GM19328 (cell line): ENCODE results near the gene VAMP2.

Source experiments
- ATAC-seq: cut with Tn5 transposase; IDR thresholded peaks from one replicate; pipeline ENCODE4 v1.9.1; 2021; ENCODE audit warnings: mild to moderate bottlenecking, moderate library complexity; ENCODE audit not compliant: unreplicated experiment

The VAMP2 gene

DNA sequence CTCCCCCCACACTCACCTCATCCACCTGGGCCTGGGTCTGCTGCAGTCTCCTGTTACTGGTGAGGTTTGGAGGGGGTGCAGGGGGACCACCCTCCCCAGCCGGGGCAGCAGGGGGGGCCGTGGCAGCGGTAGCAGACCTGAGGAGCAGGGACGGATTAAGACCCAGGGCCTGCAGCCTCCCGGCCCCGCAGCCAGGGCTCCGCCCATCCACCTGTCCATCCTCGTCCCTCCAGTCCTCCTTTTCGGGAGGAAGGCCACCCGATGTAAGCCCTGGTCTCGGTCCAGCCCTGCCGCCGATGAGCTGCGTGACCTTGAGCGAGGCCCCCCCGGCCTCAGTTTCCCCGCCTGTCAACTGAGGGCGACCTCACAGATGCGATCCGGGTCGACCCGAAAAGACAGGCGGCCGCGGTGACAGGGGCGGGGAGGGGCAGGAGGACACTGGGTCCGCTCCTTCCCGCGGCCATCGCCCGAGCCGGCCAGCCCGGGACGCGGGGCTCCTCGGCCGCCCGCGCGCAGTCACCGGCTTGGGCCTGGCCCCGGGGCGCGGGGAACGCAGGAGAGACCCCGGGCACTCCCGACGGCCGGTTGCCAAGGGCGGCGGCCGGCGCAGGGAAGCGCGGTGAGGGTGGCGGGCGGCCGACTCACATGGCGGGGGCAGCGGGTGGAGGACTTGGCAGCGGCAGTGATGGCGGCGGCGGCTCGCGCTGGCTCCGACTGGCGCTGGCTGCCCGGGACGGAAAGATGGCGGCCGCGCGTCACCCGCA, at the start of gene VAMP2:
TSS of gene VAMP2 (minus strand) at position 716 of the 764 bp plus-strand sequence. CDS start at position 647, 69 bp downstream.
- no peak for ATAC-seq

- peak; percentile 14 for ATAC-seq
Observed at GRCh38 chr17:8210761-8211458, 48.2 kb upstream of the VAMP2 start.

- ATAC-seq = peak; percentile 83
Observed at GRCh38 chr17:8209907-8210760, 47.4 kb upstream of the VAMP2 start, which contains the start of gene AURKB. Gene AURKB (minus strand): TSS chr17:8210575. CDS start chr17:8210224, 351 bp downstream.

DNA sequence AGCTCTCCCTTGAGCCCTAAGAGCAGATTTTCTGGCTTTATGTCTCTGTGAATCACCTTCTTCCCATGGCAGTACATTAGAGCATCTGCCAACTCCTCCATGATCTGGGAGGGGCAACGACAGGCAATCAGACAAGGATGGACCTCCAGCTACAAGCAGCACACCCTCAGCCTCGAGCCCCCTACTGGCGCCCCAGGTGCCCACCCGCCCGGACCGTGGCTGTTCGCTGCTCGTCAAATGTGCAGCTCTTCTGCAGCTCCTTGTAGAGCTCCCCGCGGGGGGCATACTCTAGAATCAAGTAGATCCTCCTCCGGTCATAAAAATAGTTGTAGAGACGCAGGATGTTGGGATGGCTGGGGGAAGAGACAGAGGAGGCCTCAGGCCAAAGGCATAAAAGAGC, 43.8 kb upstream of the VAMP2 start:
- no peak for ATAC-seq

- no peak for ATAC-seq
Observed at GRCh38 chr17:8204761-8205555, 42.2 kb upstream of the VAMP2 start.

DNA sequence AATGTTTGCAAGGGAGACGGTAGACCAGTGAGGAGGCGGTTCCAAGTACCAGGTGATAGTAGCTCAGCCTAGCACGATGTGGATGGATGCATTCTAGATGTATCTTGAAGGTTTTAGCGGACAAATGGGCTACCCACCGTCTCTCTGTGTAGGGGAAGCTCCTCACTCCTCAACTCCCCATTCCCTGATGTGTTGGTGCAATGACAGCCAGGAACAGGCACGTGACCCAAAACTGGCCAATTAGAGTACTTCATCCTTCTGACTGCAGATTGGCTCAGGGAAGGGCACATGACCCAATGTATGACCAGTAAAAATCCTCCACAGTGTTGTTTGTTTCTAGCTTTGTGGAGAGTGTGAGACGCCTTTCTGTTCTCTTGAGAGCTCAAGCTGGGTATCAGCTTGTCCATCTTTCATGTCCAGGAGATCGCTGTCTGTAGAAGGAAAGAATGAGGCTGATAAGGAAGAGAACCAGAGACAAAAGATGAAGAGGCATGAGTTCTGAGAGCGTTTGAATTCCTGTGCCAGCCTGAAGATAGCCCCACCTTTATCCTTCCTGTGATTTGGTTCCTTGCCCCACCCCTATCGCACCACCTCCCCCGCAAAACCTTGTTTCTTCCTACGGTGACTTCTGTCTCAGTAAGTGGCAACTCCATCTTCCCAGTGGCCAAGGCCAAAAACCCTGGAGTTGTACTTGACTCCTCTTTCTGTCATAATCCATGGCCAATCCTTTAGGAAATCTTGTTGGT, 29.5 kb upstream of the VAMP2 start:
- no peak for ATAC-seq

GRCh38 chr17:8190506-8190905, 27.8 kb upstream of the VAMP2 start:
- ATAC-seq = no peak

GRCh38 chr17:8189711-8190477, 27.1 kb upstream of the VAMP2 start, which contains the start of gene BORCS6:
Gene BORCS6 (minus strand): TSS chr17:8190180. CDS start chr17:8190140, 40 bp downstream.
- peak; percentile 43 for ATAC-seq

DNA sequence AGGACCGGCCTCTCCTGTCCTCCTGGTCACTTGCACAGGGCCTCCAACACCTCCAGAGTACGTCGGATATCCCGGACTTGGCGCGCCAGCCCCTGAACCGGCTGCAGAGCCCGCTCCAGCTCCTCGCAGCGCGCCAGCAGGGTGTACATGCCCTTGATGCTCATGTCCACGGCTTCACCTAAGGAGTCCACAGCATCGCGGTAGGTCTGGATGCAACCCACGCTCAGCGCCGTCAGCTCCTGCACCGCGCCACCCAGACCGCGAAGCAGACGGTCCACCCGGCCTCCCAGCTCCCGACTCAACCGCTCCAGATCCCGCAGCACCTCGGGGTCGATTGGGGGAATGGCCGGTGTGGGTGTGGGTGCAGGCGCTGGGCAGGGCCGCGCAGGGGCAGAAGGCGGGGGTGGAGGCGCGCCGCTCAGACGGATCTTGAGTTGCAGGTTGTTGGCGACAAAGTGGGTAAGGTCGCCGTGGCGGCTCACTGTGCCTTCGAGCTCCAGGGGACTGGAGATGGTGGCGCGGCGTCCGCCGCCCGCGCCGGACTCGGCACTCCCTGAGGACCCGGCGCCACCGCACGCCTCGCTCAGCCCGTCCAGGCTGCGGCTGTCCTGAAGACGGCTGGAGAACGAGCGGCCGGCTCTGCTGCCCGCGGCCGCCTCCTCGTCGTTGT, 26.4 kb upstream of the VAMP2 start:
- ATAC-seq = no peak

DNA sequence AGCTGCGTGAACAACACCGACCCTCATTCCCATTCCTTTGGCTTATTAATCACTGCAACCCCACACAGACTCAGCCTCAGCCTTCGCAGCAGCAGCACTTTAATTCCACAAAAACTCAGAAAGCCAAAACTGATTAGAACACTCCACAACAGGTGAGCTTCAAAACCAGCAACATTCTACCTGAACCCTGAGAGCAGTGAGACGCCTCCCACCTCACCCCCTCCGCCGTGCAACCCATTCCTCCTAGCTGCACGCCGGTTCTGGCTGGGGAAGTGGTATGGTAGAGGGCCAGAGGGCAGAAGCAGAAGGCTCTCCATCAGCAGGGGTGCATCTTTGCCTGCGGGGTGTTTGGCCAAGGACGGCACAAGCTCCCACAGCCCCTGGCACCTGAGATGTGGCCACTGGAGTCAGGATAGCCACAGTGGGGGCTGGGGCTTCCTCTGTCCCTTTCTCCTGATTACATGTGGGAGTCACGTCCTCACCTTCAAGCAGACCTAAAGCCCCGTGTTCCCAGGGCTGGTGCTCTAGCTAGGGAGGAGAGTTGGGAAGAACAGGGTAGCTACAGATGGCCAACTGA, 25.6 kb upstream of the VAMP2 start:
- no peak for ATAC-seq

GRCh38 chr17:8187517-8188262, 24.9 kb upstream of the VAMP2 start:
- peak; percentile 24 for ATAC-seq

- ATAC-seq = peak; percentile 14
Observed at GRCh38 chr17:8186787-8187516, 24.2 kb upstream of the VAMP2 start.

DNA sequence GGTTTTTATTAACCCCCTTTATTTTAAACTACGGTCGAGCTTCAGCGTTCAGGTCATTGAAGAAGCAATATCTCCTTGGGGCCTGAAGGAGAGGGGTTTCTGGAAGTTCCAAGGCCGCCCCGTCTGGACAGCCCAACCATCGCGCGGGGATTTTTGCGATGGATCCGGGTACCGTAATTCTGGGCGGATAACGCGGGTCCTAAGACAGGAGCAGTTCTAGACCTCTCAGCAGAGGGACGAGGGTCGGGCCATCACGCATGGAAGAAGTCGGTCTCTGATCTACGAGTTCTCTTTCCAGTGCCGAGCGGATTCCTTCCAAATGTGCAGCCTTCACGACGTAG, 23.7 kb upstream of the VAMP2 start:
- no peak for ATAC-seq

GRCh38 chr17:8185582-8186445, 23.1 kb upstream of the VAMP2 start:
- ATAC-seq = no peak

- ATAC-seq = no peak
Observed at GRCh38 chr17:8176998-8177731, 14.4 kb upstream of the VAMP2 start.
